Activated CD8-positive, alpha-beta memory T cell treated with anti-CD3 and anti-CD28 coated beads, Interleukin-2, amount 50 U/mL, for 1 hour (primary cell): Measurements from ENCODE around the gene TXNRD2.
"Not testable (repeated sequence)": the region's sequence is repeated elsewhere in the genome, so short reads cannot be mapped to it uniquely, and the experiment has no call there.

Experiments
- DNase-seq: peaks from one replicate; pipeline ENCODE4 v3.0.0-alpha.2; 2020; ENCODE audit errors: extremely low read depth

Gene TXNRD2

GRCh38 chr22:19948057-19948760 lies 6.6 kb upstream of the TXNRD2 start:
- DNase-seq, result no peak

DNA sequence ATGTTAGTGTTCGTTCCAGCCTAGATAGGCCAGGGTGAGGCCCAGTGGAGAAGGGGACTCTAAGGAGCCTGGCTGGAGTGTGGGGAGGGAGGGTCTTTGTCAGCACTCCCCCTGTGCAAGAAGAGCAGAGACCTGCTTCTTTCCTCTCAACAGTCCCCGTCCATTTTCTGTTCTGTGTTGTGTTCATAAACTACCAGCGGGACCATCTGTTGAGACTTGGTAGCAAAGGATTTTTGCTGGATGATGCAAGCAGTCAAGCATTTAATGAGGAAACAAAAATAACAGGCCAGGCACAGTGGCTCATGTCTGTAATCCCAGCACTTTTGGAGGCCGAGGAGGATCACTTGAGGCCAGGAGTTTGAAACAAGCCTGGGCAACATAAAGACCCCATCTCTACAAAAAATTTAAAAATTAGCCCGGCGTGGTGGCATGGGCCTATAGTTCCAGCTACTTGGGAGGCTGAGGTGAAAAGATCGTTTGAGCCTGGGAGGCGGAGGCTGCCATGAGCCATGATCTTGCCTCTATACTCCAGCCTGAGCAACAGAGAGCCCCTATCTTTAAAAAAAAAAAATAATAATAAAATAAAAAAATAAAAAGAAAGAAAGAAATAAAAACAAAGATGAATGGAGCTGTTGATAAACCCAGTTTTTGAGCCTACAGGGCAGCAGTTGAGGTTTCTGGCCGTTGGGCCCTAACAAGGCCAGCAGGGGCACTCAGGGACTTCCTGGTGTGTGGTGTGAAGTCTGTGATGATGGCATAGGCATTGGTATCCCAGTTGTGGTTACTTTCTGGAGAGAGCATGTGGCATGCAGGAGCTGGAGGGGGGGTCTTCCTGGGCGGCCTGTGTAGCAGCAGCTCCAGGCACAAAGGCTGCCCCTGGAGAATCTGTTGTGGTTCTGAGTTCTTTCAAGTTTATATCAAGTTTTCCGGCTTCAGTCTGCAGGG lies 1.7 kb upstream of the TXNRD2 start:
- DNase-seq, result no peak

- DNase-seq, result no peak
These were observed 801 bp upstream of the TXNRD2 start for GRCh38 chr22:19942157-19943081.

- DNase-seq, result no peak
These were observed 868 bp downstream of the TXNRD2 start for GRCh38 chr22:19940536-19941364.

DNA sequence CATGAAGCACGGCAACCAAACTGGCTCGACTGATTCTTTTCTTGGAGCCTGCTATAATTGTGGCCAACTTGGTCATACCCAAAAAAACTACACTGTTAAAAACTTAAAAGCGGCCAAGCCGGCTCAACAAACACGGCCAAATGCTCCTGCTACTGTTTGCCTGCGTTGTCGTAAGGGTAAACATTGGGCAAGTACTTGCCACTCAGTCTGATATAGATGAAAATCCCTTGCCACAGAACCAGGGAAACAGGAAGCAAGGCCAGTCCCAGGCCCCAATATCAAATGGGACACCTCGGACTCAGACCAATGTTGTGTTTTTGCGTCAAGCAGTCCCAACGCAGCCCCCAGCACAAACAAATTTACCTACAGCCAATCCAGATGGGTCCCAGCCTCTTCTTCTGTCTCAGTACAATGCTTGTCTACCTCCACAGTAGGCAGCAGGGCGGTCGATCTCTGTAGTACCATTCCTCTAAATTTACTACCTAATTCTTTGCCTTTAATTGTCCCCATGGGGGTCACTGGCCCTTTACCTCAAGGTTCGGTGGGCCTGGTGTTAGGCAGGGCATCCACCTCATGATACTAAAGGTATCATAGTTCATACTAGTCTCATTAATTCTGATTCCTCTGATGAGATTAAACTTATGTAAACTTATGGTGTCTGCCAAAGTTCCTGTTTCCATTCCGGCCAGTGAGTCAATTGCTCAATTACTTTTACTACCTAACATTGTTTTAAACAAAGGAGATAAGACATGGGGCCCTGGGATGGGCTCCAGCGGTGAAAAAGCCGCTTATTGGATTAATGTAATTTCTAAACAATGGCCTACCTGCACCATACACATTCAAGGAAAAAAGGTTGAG lies 3.8 kb downstream of the TXNRD2 start:
- DNase-seq, result no peak

DNA sequence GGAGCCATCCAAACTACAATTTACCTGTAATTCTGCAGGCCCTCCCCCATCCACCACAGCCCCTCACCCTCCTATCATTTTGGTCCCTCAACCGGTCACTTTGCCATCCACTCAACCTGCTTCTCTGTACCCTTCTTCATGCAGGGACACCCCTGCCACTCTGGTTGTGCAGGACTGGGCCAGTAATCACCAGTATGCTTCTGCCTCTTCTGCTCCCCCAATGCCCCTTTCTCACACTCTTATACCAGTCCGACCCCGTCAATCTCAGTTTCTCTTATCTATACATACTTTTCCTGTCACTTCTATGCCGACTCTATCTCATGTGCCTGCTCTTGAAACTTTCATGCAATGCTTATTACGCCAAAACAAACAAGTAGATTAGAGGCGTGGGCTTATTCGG lies 5.1 kb downstream of the TXNRD2 start:
- DNase-seq, result no peak

- not testable (repeated sequence) for DNase-seq
These were observed 6.4 kb downstream of the TXNRD2 start for GRCh38 chr22:19935123-19935718.

DNA sequence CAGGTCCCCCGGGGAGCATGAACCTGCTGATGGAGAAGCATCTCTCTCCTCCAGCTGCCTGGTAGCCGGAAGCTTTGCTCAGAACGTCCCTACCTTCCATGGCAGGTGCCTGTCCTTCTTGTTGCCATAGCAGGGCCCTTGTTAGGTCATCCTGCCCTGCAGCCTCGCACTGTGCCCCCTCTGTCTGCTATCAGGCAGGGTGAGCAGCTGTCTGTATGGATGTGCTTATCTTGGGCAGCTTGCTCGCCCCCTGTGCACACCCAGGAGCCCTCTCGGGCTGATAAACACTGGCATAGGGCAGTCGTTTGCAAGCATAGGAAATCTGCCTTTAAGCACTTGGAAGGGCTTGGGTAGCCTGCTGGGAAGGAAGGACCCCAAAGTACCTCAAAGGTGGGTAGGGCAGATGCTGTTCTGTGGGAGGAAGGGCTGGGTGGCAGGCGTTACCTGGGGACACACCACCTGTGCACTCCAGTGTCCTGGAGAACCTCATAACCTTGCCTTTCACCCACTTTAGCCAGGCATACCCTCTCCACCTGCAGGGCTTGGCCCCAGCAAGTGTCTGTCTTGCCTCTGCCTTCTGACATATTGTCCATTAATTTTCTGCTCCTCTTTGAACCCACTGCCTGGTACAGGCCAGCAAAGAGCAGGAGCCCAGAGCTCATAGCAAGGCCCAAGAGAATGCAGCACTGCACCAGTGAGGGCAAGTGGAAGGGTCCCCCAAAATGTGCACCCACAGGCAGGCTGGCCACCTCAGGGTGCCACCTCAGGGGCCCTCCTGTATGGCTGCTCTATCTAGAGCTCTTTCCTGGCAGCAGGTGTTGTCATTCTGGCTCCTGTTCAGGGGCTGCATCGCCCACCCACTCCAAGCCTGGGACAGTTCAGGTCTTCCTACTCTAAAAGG lies 8.0 kb downstream of the TXNRD2 start:
- DNase-seq, result no peak

GRCh38 chr22:19932367-19933206 lies 9.0 kb downstream of the TXNRD2 start:
- DNase-seq, result no peak

DNA sequence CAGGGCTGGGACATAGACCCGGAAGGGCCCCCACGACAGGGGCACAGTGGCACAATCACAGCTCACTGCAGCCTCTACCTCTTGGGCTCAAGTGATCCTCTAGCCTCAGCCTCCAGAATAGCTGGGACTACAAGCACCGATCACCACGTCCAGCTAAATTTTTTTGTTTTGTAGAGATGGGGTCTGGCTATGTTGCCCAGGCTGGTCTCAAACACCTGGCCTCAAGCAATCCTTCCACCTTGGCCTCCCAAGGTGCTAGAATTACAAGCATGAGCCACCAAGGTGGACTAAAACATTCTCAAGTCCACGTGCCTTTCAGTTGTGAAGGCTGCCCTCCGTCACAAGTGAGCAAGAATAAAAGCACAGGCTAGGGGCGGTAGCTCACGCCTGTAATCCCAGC lies 10.1 kb downstream of the TXNRD2 start:
- no peak for DNase-seq

GRCh38 chr22:19930551-19931486 lies 10.8 kb downstream of the TXNRD2 start:
- DNase-seq, result no peak

- no peak for DNase-seq
These were observed 11.8 kb downstream of the TXNRD2 start for GRCh38 chr22:19929586-19930550.

DNA sequence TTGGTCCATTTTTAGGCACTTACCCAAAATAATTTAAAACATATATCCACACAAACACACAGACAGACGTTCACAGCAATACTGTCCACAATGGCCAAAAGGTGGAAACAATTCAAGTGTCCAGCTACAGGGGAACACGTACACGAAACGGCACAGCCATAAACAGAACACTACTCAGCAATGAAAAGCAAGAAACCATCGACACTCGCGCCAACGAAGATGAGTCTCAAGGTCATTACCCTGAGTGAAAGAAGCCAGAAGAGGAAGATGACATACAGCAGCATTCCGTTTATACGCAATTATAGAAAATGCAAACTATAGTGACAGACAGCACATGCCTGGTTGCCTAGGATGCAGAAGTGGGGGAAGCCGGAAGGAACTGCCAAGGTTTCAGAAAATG lies 13.4 kb downstream of the TXNRD2 start:
- DNase-seq, result no peak

- DNase-seq, result no peak
These were observed 13.9 kb downstream of the TXNRD2 start for GRCh38 chr22:19927696-19928095.

DNA sequence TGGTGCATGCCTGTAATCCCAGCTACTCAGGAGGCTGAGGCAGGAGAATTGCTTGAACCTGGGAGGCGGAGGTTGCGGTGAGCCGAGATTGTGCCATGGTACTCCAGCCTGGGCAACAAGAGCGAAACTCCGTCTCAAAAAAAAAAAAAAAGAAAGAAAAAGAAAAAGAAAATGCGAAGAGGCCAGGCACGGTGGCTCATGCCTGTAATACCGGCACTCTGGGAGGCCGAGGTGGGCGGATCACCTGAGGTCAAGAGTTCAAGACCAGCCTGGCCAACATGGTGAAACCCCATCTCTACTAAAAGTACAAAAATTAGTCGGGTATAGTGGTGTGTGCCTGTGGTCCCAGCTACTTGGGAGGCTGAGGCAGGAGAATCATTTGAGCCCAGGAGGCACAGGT lies 15.6 kb downstream of the TXNRD2 start:
- DNase-seq, result not testable (repeated sequence)
